GM10266 (cell line): ENCODE results near the gene CLRN2.

Experiments used
- DNase-seq: peaks from one replicate; pipeline ENCODE4 v3.0.0; 2012; ENCODE audit errors: extremely low spot score
- CTCF ChIP-seq: IDR thresholded peaks from 2 replicates; pipeline ENCODE4 v1.5.1; 2012; ENCODE audit warnings: mild to moderate bottlenecking, low read depth; ENCODE audit not compliant: control insufficient read depth, insufficient read depth; ENCODE audit errors: missing control alignments

CLRN2 gene

DNA sequence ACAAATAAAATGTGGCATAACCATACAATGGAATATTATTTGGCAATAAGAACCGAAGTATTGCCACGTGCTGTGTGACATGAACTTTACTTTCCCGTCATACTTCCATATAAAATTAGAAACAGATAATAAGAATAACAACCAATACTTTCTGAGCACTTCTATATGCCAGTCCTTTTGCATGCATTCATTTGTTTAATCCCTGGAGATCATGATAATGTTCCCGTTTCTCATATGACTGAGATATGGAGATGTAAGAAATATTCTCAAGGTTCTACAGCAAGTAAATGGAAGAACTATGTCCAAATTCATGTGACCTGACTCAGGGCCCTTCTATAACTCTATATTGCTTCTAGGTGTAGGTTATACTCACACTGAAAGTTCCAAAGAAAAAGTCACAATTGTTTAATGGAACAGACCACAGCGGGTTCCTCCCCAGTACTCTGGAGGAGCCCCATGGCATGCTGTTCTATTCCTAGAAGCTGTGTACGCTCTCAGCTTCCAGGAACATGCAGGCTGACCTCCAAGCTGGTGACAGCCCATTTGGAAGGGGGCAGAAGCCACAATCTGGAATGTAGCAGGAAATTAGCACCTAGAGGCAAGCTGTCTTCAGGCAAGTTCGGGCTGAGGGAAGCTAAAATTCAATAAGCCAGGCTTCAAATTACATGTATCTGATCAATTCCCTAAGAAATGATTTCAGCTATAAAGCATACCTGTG, 34.6 kb upstream of the CLRN2 start:
- no peak for DNase-seq
- TF ChIP-seq CTCF = no peak

GRCh38 chr4:17480955-17481354, 34.0 kb upstream of the CLRN2 start:
- no peak for TF ChIP-seq CTCF
- DNase-seq = no peak

DNA sequence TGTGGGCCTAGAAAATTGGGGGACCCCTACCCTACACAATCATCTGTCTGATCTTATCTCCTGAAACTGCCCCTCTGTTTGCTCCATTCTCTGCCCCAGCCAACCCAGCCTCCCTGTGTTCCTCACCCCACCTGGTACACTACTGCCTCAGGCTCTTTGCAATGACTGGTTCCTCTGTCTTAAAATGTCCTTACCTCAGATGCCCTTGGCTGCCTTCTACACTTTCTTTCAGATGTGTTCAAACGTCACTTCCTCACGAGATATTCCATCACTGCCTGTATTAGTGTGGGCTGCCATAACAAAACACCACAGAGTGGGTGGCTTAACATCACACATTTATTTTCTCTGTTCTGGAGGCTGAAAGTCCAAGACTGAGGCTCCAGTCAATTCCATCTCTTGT, 32.2 kb upstream of the CLRN2 start:
- no peak for TF ChIP-seq CTCF
- DNase-seq = no peak

DNA sequence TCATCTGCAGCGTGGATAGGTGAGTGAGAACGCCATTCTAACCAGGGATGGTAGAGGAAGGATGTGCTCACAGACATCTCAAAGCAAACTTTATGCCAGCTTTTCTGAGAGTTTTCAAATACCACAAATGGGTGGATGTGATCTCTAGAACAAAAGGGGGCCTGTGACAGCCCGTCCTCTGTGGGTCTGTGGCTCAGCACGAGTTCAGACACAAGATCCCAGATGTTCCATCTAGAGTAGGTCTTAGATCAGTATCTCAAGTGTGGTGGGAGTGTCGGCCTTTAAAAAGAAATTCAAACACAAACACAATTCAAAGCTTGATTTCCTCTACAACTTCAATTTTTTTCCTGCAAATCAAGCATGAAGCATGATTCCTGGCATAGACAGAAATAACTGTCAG, 25.8 kb upstream of the CLRN2 start:
- no peak for DNase-seq
- no peak for TF ChIP-seq CTCF

DNA sequence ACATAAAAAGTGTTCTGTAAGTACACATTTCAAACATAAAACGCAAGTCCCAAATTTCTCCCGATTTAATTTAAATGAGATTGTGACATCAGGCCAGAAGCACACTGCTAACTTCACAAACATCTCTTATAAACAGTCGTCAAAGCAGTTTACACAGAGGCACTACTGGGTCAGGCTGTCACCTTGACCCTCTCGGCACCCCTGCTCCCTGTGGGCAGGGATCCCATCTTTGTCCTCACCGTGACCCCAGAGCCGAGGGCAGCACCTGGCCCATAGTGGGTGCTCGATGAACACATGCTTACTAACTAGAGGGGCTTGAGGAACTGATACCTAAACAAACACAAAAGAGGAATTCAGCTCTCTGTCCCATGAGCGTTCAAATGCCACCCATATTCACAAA, 25.2 kb upstream of the CLRN2 start:
- TF ChIP-seq CTCF = no peak

DNA sequence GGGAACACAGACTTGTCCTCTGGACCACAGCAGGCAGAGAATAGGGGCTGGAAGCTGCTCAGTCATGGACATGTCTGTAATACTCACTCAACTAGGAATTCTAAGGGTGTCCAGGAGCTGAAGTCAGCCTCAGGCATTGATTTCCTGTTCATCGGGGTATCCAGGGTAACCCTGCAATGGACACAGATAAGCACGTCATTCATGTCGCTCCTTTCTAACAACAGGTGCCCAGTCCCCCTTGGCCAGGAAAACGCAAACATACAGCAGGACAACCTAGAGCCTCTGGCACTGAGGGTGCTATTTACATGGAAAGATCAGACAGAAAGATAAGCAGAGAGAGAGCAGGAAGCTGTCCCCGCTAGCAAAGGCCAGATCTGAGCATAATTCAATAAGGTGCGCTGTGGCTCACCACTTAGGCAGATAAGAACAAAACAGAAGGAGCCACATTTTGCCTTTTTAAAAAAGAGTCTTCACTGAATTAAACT, 24.3 kb upstream of the CLRN2 start:
- DNase-seq = no peak
- TF ChIP-seq CTCF = no peak

More for the DNA sequence above, 25.2 kb upstream of the CLRN2 start:
- DNase-seq = no peak

- DNase-seq = no peak
- TF ChIP-seq CTCF = no peak
These were observed 23.8 kb upstream of the CLRN2 start for GRCh38 chr4:17491196-17491595.
